ENCODE data around the gene C3orf18.

GRCh38 chr3:50616003-50616769 is 48.6 kb upstream of the C3orf18 start:
- peak in 5 of 7 experiments; percentile 96 to 99 (median 98) for TF ChIP-seq CTCF (IDR thresholded peaks at IDR 0.05)
- TF ChIP-seq EP300 (IDR thresholded peaks at IDR 0.05) = no peak
